Activated CD4-positive, alpha-beta T cell treated with anti-CD3 and anti-CD28 coated beads for 36 hours (primary cell): ENCODE measurements around the gene NUPR1. TPM values are rescaled to one million over a fixed set of nuclear protein-coding genes. Genes with fewer than 3 reads are reported as not detected.

Source experiments
- total RNA-seq, 2 experiments: library from RNA; stranded (reverse); gene quantifications; one replicate each; pipeline ENCODE4 v1.2.3, GENCODE V29; 2021

NUPR1 gene
- total RNA-seq, 2 experiments from 2014 or later: not detected

Other genes starting within 250 kb of the NUPR1 start
- 1 to 10 TPM; 6.5 to 6.6 TPM for gene SBK1, start 246.4 kb downstream of the NUPR1 start, total RNA-seq
- 1 to 10 TPM; 1.7 to 1.8 TPM for gene NPIPB6, start 175.5 kb downstream of the NUPR1 start, total RNA-seq
- 100 to 1,000 TPM; 121 to 294 TPM for gene EIF3CL, start 135.1 kb downstream of the NUPR1 start, total RNA-seq
- under 1 TPM in 1 of 2 experiments, not detected in 1; 0.42 TPM for gene NPIPB7, start 66.6 kb downstream of the NUPR1 start, total RNA-seq
- 10 to 100 TPM; 19.0 to 24.6 TPM for gene CLN3, start 46.9 kb downstream of the NUPR1 start, total RNA-seq
- gene APOBR, start 44.3 kb downstream of the NUPR1 start, total RNA-seq: 1 to 10 TPM; 1.8 to 2.4 TPM
- not detected for gene IL27, start 32.1 kb downstream of the NUPR1 start, total RNA-seq
- gene SGF29, start 14.9 kb upstream of the NUPR1 start, total RNA-seq: 10 to 100 TPM; 23.6 to 35.5 TPM
- under 1 TPM; 0.26 to 0.30 TPM for gene SULT1A2, start 58.1 kb upstream of the NUPR1 start, total RNA-seq
- gene SULT1A1, start 71.1 kb upstream of the NUPR1 start, total RNA-seq: 10 to 100 TPM; 12.1 to 13.9 TPM
- under 1 TPM in 1 of 2 experiments, not detected in 1; 0.37 TPM for gene NPIPB8, start 99.1 kb upstream of the NUPR1 start, total RNA-seq
- gene EIF3C, start 172.5 kb upstream of the NUPR1 start, total RNA-seq: 100 to 1,000 TPM; 877 to 952 TPM
- under 1 TPM; 0.83 to 0.91 TPM for gene NPIPB9, start 212.8 kb upstream of the NUPR1 start, total RNA-seq